Measurements from ENCODE around the gene ASCC1. TPM values are rescaled to one million over a fixed set of nuclear protein-coding genes. Genes with fewer than 3 reads are reported as not detected.
A peak's percentile ranks its signal among the peaks of the same experiment; 100 is the strongest.

The ASCC1 gene
- total and polyA plus RNA-seq, 7 experiments from 2014 or later: 19.4 to 33.1 (median 24.4) TPM

DNA sequence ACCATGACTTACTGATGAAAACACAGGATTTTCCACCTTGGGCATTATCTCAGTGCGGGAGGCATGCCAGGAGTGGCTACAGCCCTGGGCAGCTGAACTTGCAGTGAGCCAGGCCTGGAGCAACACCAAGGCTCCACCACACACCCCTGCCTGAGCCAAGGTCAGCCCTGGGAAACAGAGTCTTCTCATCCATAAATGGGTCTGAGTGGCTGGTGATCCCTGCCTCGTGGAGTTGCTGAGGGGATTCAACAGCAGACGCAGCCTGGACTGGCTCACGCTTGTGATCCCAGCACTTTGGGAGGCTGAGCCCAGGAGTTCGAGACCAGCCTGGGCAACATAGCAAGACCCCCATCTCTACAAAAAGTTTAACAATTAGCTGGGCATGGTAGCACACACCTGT lies 160.0 kb downstream of the ASCC1 start:
- Histone ChIP-seq H3K4me3 (ENCODE audit: low read length) (no peak overlapping the region), H3K27me3 (ENCODE audit: control insufficient read depth in 2 of 2, insufficient read depth in 2 of 2, low read length in 2 of 2) (no peaks in the 10 kb centered on the region), H3K27ac (ENCODE audit: low read depth, low read length) (no peak overlapping the region), H3K9me3 (ENCODE audit: control insufficient read depth in 2 of 3, low read length in 3 of 3) (no peaks in the 10 kb centered on the region), H3K4me1 (ENCODE audit: control insufficient read depth in 2 of 2, insufficient read depth in 2 of 2, low read length in 2 of 2) (no peaks in the 10 kb centered on the region), H3K36me3 (ENCODE audit: control insufficient read depth in 2 of 3, insufficient read depth in 3 of 3, low read length in 3 of 3) (peaks cover 0 to 4% (median 0%) of the 10 kb centered on the region in 3 experiments)
- DNase-seq: no peak
- intact Hi-C loops (cut with micrococcal nuclease): no loop called here
- Mint-ChIP-seq H3K4me1 (peaks cover 0 to 29% (median 20%) of the 10 kb centered on the region in 7 donors), H3K4me3 (no peak overlapping the region), H3K27ac (peak overlapping the region in 1 of 9 donors; percentile 11), H3K36me3 (peaks cover 0 to 4% (median 0%) of the 10 kb centered on the region in 5 donors), H3K9me3 (peaks cover 0 to 10% (median 0%) of the 10 kb centered on the region in 11 donors), H3K27me3 (no peaks in the 10 kb centered on the region)
- ChIA-PET POLR2A (interaction anchor here (1.3 kb wide), 1 partner anchor 23 kb away, joined by 5 read pairs; no protein-coding TSS in a partner anchor), CTCF (interaction anchor here (0.6 kb wide), 1 partner anchor 43 kb away, joined by 3 read pairs; no protein-coding TSS in a partner anchor)
- ATAC-seq: no peak

- H3K36me3 Mint-ChIP-seq: peaks cover 0 to 6% (median 0%) of the 10 kb centered on the region in 5 donors
- peaks cover 3 to 15% (median 12%) of the 10 kb centered on the region in 7 donors for H3K4me1 Mint-ChIP-seq
- Histone ChIP-seq H3K4me1 (ENCODE audit: control insufficient read depth in 2 of 2, insufficient read depth in 2 of 2, low read length in 2 of 2) (no peaks in the 10 kb centered on the region), H3K4me3 (ENCODE audit: low read length) (no peak overlapping the region), H3K9me3 (ENCODE audit: control insufficient read depth in 2 of 3, low read length in 3 of 3) (no peaks in the 10 kb centered on the region), H3K27me3 (ENCODE audit: control insufficient read depth in 2 of 2, insufficient read depth in 2 of 2, low read length in 2 of 2) (no peaks in the 10 kb centered on the region), H3K27ac (ENCODE audit: low read depth, low read length) (no peak overlapping the region), H3K36me3 (ENCODE audit: control insufficient read depth in 2 of 3, insufficient read depth in 3 of 3, low read length in 3 of 3) (no peaks in the 10 kb centered on the region)
- no peak overlapping the region for H3K27ac Mint-ChIP-seq
- CTCF ChIA-PET: interaction anchor here (1.6 to 2.6 kb wide), 2 partner anchors 9 to 157 kb away, joined by 5 to 9 read pairs; no protein-coding TSS in a partner anchor
- no peak for DNase-seq
- intact Hi-C loops (cut with micrococcal nuclease): no loop called here
- no peak for ATAC-seq
- peaks cover 0 to 5% (median 0%) of the 10 kb centered on the region in 11 donors for H3K9me3 Mint-ChIP-seq
- H3K27me3 Mint-ChIP-seq: no peaks in the 10 kb centered on the region
- H3K4me3 Mint-ChIP-seq: no peak overlapping the region
- POLR2A ChIA-PET: interaction anchor here (0.7 kb wide), 1 partner anchor 25 kb away, joined by 4 read pairs; no protein-coding TSS in a partner anchor
Observed at GRCh38 chr10:72053690-72054089, 162.4 kb downstream of the ASCC1 start.

GRCh38 chr10:72050873-72051272 lies 165.2 kb downstream of the ASCC1 start:
- CTCF ChIA-PET: interaction anchor here (0.9 to 6.2 kb wide), 3 partner anchors 77 to 165 kb away, joined by 3 to 111 read pairs (median 3); partner anchors contain the start of genes ANAPC16 and ASCC1
- H3K36me3 Mint-ChIP-seq: peaks cover 0 to 6% (median 0%) of the 10 kb centered on the region in 5 donors
- POLR2A ChIA-PET: interaction anchor here (0.8 kb wide), 1 partner anchor 116 kb away, joined by 3 read pairs; no protein-coding TSS in a partner anchor

GRCh38 chr10:72049969-72050781 lies 165.9 kb downstream of the ASCC1 start:
- ChIA-PET CTCF (interaction anchor here (0.9 to 6.2 kb wide), 6 partner anchors 78 to 287 kb away, joined by 3 to 111 read pairs (median 16); partner anchors contain the start of genes ANAPC16 and ASCC1), POLR2A (interaction anchor here (0.6 to 2.8 kb wide), 6 partner anchors 9 to 173 kb away, joined by 3 to 13 read pairs (median 3); no protein-coding TSS in a partner anchor)
- H3K4me1 Mint-ChIP-seq: peaks cover 7 to 12% (median 10%) of the 10 kb centered on the region in 7 donors
- Histone ChIP-seq H3K4me1 (ENCODE audit: control insufficient read depth in 2 of 2, insufficient read depth in 2 of 2, low read length in 2 of 2) (no peaks in the 10 kb centered on the region), H3K27me3 (ENCODE audit: control insufficient read depth in 2 of 2, insufficient read depth in 2 of 2, low read length in 2 of 2) (no peaks in the 10 kb centered on the region), H3K27ac (ENCODE audit: low read depth, low read length) (no peak overlapping the region), H3K36me3 (ENCODE audit: control insufficient read depth in 2 of 3, insufficient read depth in 3 of 3, low read length in 3 of 3) (no peaks in the 10 kb centered on the region), H3K9me3 (ENCODE audit: control insufficient read depth in 2 of 3, low read length in 3 of 3) (no peaks in the 10 kb centered on the region), H3K4me3 (ENCODE audit: low read length) (no peak overlapping the region)
- H3K27ac Mint-ChIP-seq: peak overlapping the region in 1 of 9 donors; percentile 17
- ATAC-seq: no peak
- H3K4me3 Mint-ChIP-seq: no peak overlapping the region
- DNase-seq: no peak
- peaks cover 0 to 6% (median 0%) of the 10 kb centered on the region in 5 donors for H3K36me3 Mint-ChIP-seq
- H3K9me3 Mint-ChIP-seq: peaks cover 0 to 4% (median 0%) of the 10 kb centered on the region in 11 donors
- no peaks in the 10 kb centered on the region for H3K27me3 Mint-ChIP-seq
- intact Hi-C loops (cut with micrococcal nuclease): loop anchor here (2.0 to 10.0 kb wide), 6 partner anchors 35 to 785 kb away; no protein-coding TSS in a partner anchor

More at GRCh38 chr10:72050873-72051272, 165.2 kb downstream of the ASCC1 start:
- Histone ChIP-seq H3K27me3 (ENCODE audit: control insufficient read depth in 2 of 2, insufficient read depth in 2 of 2, low read length in 2 of 2) (no peaks in the 10 kb centered on the region), H3K4me3 (ENCODE audit: low read length) (no peak overlapping the region), H3K4me1 (ENCODE audit: control insufficient read depth in 2 of 2, insufficient read depth in 2 of 2, low read length in 2 of 2) (no peaks in the 10 kb centered on the region), H3K36me3 (ENCODE audit: control insufficient read depth in 2 of 3, insufficient read depth in 3 of 3, low read length in 3 of 3) (no peaks in the 10 kb centered on the region), H3K27ac (ENCODE audit: low read depth, low read length) (no peak overlapping the region), H3K9me3 (ENCODE audit: control insufficient read depth in 2 of 3, low read length in 3 of 3) (no peaks in the 10 kb centered on the region)
- intact Hi-C loops (cut with micrococcal nuclease): no loop called here
- H3K4me1 Mint-ChIP-seq: peaks cover 7 to 12% (median 10%) of the 10 kb centered on the region in 7 donors
- H3K4me3 Mint-ChIP-seq: no peak overlapping the region
- DNase-seq (no peak), ATAC-seq (no peak)
- peaks cover 0 to 4% (median 0%) of the 10 kb centered on the region in 11 donors for H3K9me3 Mint-ChIP-seq
- H3K27me3 Mint-ChIP-seq: no peaks in the 10 kb centered on the region
- H3K27ac Mint-ChIP-seq: no peak overlapping the region

- ChIA-PET POLR2A (interaction anchor here (0.6 to 2.8 kb wide), 7 partner anchors 10 to 174 kb away, joined by 3 to 13 read pairs (median 3); no protein-coding TSS in a partner anchor), CTCF (interaction anchor here (0.8 to 6.2 kb wide), 20 partner anchors 8 to 783 kb away, joined by 3 to 111 read pairs (median 6); no protein-coding TSS in a partner anchor)
- H3K27ac Mint-ChIP-seq: peak overlapping the region in 1 of 9 donors; percentile 17
- Histone ChIP-seq H3K4me1 (ENCODE audit: control insufficient read depth in 2 of 2, insufficient read depth in 2 of 2, low read length in 2 of 2) (no peaks in the 10 kb centered on the region), H3K27me3 (ENCODE audit: control insufficient read depth in 2 of 2, insufficient read depth in 2 of 2, low read length in 2 of 2) (no peaks in the 10 kb centered on the region), H3K4me3 (ENCODE audit: low read length) (no peak overlapping the region), H3K27ac (ENCODE audit: low read depth, low read length) (no peak overlapping the region), H3K9me3 (ENCODE audit: control insufficient read depth in 2 of 3, low read length in 3 of 3) (no peaks in the 10 kb centered on the region), H3K36me3 (ENCODE audit: control insufficient read depth in 2 of 3, insufficient read depth in 3 of 3, low read length in 3 of 3) (no peaks in the 10 kb centered on the region)
- no peak for DNase-seq
- intact Hi-C loops (cut with micrococcal nuclease): loop anchor here (2.0 to 10.0 kb wide), 6 partner anchors 35 to 785 kb away; no protein-coding TSS in a partner anchor
- peaks cover 0 to 6% (median 0%) of the 10 kb centered on the region in 5 donors for H3K36me3 Mint-ChIP-seq
- H3K27me3 Mint-ChIP-seq: no peaks in the 10 kb centered on the region
- peaks cover 7 to 10% (median 8%) of the 10 kb centered on the region in 7 donors for H3K4me1 Mint-ChIP-seq
- peaks cover 0 to 4% (median 0%) of the 10 kb centered on the region in 11 donors for H3K9me3 Mint-ChIP-seq
- no peak overlapping the region for H3K4me3 Mint-ChIP-seq
- no peak for ATAC-seq
Observed at GRCh38 chr10:72049472-72049871, 166.6 kb downstream of the ASCC1 start.

- POLR2A ChIA-PET: interaction anchor here (0.8 to 2.8 kb wide), 10 partner anchors 9 to 730 kb away, joined by 3 to 13 read pairs (median 3); partner anchors contain the start of genes ASCC1 and SLC29A3
- intact Hi-C loops (cut with micrococcal nuclease): loop anchor here (1.0 to 10.0 kb wide), 14 partner anchors 13 to 786 kb away; no protein-coding TSS in a partner anchor
- H3K4me1 Mint-ChIP-seq: peaks cover 7 to 10% (median 8%) of the 10 kb centered on the region in 7 donors
Observed at GRCh38 chr10:72048450-72049124, 167.5 kb downstream of the ASCC1 start.

More at GRCh38 chr10:72048450-72049124, 167.5 kb downstream of the ASCC1 start:
- Histone ChIP-seq H3K36me3 (ENCODE audit: control insufficient read depth in 2 of 3, insufficient read depth in 3 of 3, low read length in 3 of 3) (no peaks in the 10 kb centered on the region), H3K9me3 (ENCODE audit: control insufficient read depth in 2 of 3, low read length in 3 of 3) (no peaks in the 10 kb centered on the region), H3K4me1 (ENCODE audit: control insufficient read depth in 2 of 2, insufficient read depth in 2 of 2, low read length in 2 of 2) (no peaks in the 10 kb centered on the region), H3K4me3 (ENCODE audit: low read length) (no peak overlapping the region), H3K27me3 (ENCODE audit: control insufficient read depth in 2 of 2, insufficient read depth in 2 of 2, low read length in 2 of 2) (no peaks in the 10 kb centered on the region), H3K27ac (ENCODE audit: low read depth, low read length) (no peak overlapping the region)
- DNase-seq (peak; percentile 68 to 88 (median 83)), ATAC-seq (peak; percentile 99)
- Mint-ChIP-seq H3K9me3 (peaks cover 0 to 4% (median 0%) of the 10 kb centered on the region in 11 donors), H3K27ac (peak overlapping the region in 6 of 9 donors; percentile 5 to 67 (median 32)), H3K36me3 (peaks cover 0 to 6% (median 0%) of the 10 kb centered on the region in 5 donors), H3K4me3 (no peak overlapping the region), H3K27me3 (no peaks in the 10 kb centered on the region)
- CTCF ChIA-PET: interaction anchor here (0.6 to 6.2 kb wide), 47 partner anchors 9 to 829 kb away, joined by 3 to 111 read pairs (median 4); partner anchors contain the start of genes ASCC1 and SPOCK2

Data from naive thymus-derived CD4-positive, alpha-beta T cell (primary cell).